Measurements from ENCODE around the gene SPRR2D. TPM values are rescaled to one million over a fixed set of nuclear protein-coding genes. Genes with fewer than 3 reads are reported as not detected.

The SPRR2D gene
- total and polyA plus RNA-seq, 4 donors = not detected

DNA sequence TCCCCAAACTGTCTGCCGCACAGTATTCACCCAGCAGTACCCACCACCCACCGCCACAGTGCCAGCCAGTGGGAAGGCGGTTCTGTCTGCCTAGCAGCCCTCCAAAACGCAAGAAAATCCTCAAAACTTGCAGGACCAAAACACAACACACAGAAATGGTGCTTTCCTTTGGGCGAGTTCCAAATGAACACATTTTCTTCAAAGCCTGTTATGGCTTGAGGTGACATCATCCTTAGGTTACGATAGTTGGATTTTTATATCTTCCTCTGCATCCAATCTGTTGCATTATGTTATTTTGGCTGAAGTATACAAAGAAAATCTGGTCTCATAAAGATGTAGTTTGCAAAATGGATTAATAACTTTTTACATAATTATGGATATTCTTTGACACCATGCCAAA lies 47.7 kb downstream of the SPRR2D start:
- no peaks in the 10 kb centered on the region for H3K36me3 ChIP-seq (ENCODE audit: control insufficient read depth, insufficient read depth, low read length)
- peaks cover 5% of the 10 kb centered on the region for H3K4me1 ChIP-seq (ENCODE audit: control insufficient read depth, insufficient read depth, low read length)
- H3K4me3 ChIP-seq (ENCODE audit: low read depth, low read length) = no peak overlapping the region
- H3K27me3 ChIP-seq (ENCODE audit: control insufficient read depth, insufficient read depth, low read length) = no peaks in the 10 kb centered on the region
- no peak overlapping the region for H3K27ac ChIP-seq (ENCODE audit: low read depth, low read length)
- WGBS (ENCODE audit: insufficient coverage) = no CpG with 5 or more reads among the region's 6 CpGs
- H3K9me3 ChIP-seq (ENCODE audit: control insufficient read depth, insufficient read depth, low read length) = no peaks in the 10 kb centered on the region
- peak in 1 of 6 donors; percentile 89 for DNase-seq (ENCODE audit: low read depth in 4 of 6, low spot score in 6 of 6)

Small RNA genes lying within 50 kb of the gene (small RNA-seq; reads per million reads assigned to genes)
- gene AL356867.1 (ENCODE audit: low replicate concordance) = not detected
- gene RF00322 (ENCODE audit: low replicate concordance) = not detected

Other genes starting within 250 kb of the SPRR2D start
- gene LCE1D, start 244.4 kb downstream of the SPRR2D start, total RNA-seq = not detected
- under 1 TPM in 1 of 2 donors, not detected in 1; 0.39 TPM for gene LCE1D, start 244.4 kb downstream of the SPRR2D start, polyA plus RNA-seq (ENCODE audit: insufficient read length in 2 of 2)
- not detected for gene LCE1C, start 234.5 kb downstream of the SPRR2D start, total RNA-seq
- gene LCE1C, start 234.5 kb downstream of the SPRR2D start, polyA plus RNA-seq (ENCODE audit: insufficient read length in 2 of 2) = not detected
- gene LCE1B, start 229.1 kb downstream of the SPRR2D start, total RNA-seq = not detected
- gene LCE1B, start 229.1 kb downstream of the SPRR2D start, polyA plus RNA-seq (ENCODE audit: insufficient read length in 2 of 2) = not detected
- gene LCE1A, start 213.6 kb downstream of the SPRR2D start, total RNA-seq = not detected
- not detected for gene LCE1A, start 213.6 kb downstream of the SPRR2D start, polyA plus RNA-seq (ENCODE audit: insufficient read length in 2 of 2)
- not detected for gene LCE6A, start 198.3 kb downstream of the SPRR2D start, total RNA-seq
- gene LCE6A, start 198.3 kb downstream of the SPRR2D start, polyA plus RNA-seq (ENCODE audit: insufficient read length in 2 of 2) = not detected
- gene LCE7A, start 181.1 kb downstream of the SPRR2D start, total RNA-seq = not detected
- gene LCE7A, start 181.1 kb downstream of the SPRR2D start, polyA plus RNA-seq (ENCODE audit: insufficient read length in 2 of 2) = not detected
- not detected for gene SMCP, start 162.8 kb downstream of the SPRR2D start, total RNA-seq
- gene SMCP, start 162.8 kb downstream of the SPRR2D start, polyA plus RNA-seq (ENCODE audit: insufficient read length in 2 of 2) = not detected
- not detected for gene IVL, start 132.6 kb downstream of the SPRR2D start, total RNA-seq
- not detected for gene IVL, start 132.6 kb downstream of the SPRR2D start, polyA plus RNA-seq (ENCODE audit: insufficient read length in 2 of 2)
- gene SPRR5, start 93.9 kb downstream of the SPRR2D start, total RNA-seq = not detected
- not detected for gene SPRR5, start 93.9 kb downstream of the SPRR2D start, polyA plus RNA-seq (ENCODE audit: insufficient read length in 2 of 2)
- gene SPRR4, start 70.5 kb downstream of the SPRR2D start, total RNA-seq = not detected
- not detected for gene SPRR4, start 70.5 kb downstream of the SPRR2D start, polyA plus RNA-seq (ENCODE audit: insufficient read length in 2 of 2)
- not detected for gene SPRR1A, start 57.0 kb downstream of the SPRR2D start, total RNA-seq
- gene SPRR1A, start 57.0 kb downstream of the SPRR2D start, polyA plus RNA-seq (ENCODE audit: insufficient read length in 2 of 2) = not detected
- gene SPRR3, start 39.4 kb downstream of the SPRR2D start, total RNA-seq = under 1 TPM in 1 of 2 donors, not detected in 1; 0.39 TPM
- gene SPRR3, start 39.4 kb downstream of the SPRR2D start, polyA plus RNA-seq (ENCODE audit: insufficient read length in 2 of 2) = under 1 TPM; 0.24 to 0.49 TPM
- gene SPRR1B, start 9.9 kb downstream of the SPRR2D start, total RNA-seq = not detected
- gene SPRR1B, start 9.9 kb downstream of the SPRR2D start, polyA plus RNA-seq (ENCODE audit: insufficient read length in 2 of 2) = not detected
- gene SPRR2A, start 16.4 kb upstream of the SPRR2D start, total RNA-seq = not detected
- not detected for gene SPRR2A, start 16.4 kb upstream of the SPRR2D start, polyA plus RNA-seq (ENCODE audit: insufficient read length in 2 of 2)
- gene SPRR2B, start 30.5 kb upstream of the SPRR2D start, total RNA-seq = not detected
- gene SPRR2B, start 30.5 kb upstream of the SPRR2D start, polyA plus RNA-seq (ENCODE audit: insufficient read length in 2 of 2) = not detected
- not detected for gene SPRR2E, start 53.4 kb upstream of the SPRR2D start, total RNA-seq
- not detected for gene SPRR2E, start 53.4 kb upstream of the SPRR2D start, polyA plus RNA-seq (ENCODE audit: insufficient read length in 2 of 2)
- under 1 TPM in 1 of 2 donors, not detected in 1; 0.22 TPM for gene SPRR2F, start 72.4 kb upstream of the SPRR2D start, total RNA-seq
- 1 to 10 TPM; 1.3 TPM for gene SPRR2F, start 72.4 kb upstream of the SPRR2D start, polyA plus RNA-seq (ENCODE audit: insufficient read length in 2 of 2)
- not detected for gene SPRR2G, start 109.8 kb upstream of the SPRR2D start, total RNA-seq
- gene SPRR2G, start 109.8 kb upstream of the SPRR2D start, polyA plus RNA-seq (ENCODE audit: insufficient read length in 2 of 2) = under 1 TPM in 1 of 2 donors, not detected in 1; 0.39 TPM
- gene LELP1, start 162.3 kb upstream of the SPRR2D start, total RNA-seq = not detected
- not detected for gene LELP1, start 162.3 kb upstream of the SPRR2D start, polyA plus RNA-seq (ENCODE audit: insufficient read length in 2 of 2)
- gene PRR9, start 176.5 kb upstream of the SPRR2D start, total RNA-seq = not detected
- not detected for gene PRR9, start 176.5 kb upstream of the SPRR2D start, polyA plus RNA-seq (ENCODE audit: insufficient read length in 2 of 2)
- gene LORICRIN, start 218.6 kb upstream of the SPRR2D start, total RNA-seq = under 1 TPM in 1 of 2 donors, not detected in 1; 0.22 TPM
- gene LORICRIN, start 218.6 kb upstream of the SPRR2D start, polyA plus RNA-seq (ENCODE audit: insufficient read length in 2 of 2) = under 1 TPM; 0.62 to 0.77 TPM

Measured in spinal cord (tissue), 10 donors.